ENCODE data around the gene DSTYK.
A peak's percentile ranks its signal among the peaks of the same experiment; 100 is the strongest.

DSTYK gene

GRCh38 chr1:205122489-205122882 lies 89.0 kb downstream of the DSTYK start:
- Mint-ChIP-seq H3K9me3 (no peaks in the 10 kb centered on the region), H3K4me1 (peaks cover 43% of the 10 kb centered on the region), H3K27ac (peak overlapping the region; percentile 99), H3K4me3 (peak overlapping the region; percentile 99), H3K36me3 (ENCODE audit: low read depth) (peaks cover 14% of the 10 kb centered on the region), H3K27me3 (no peaks in the 10 kb centered on the region)
- DNase-seq (no peak), ATAC-seq (peak; percentile 2)

- Mint-ChIP-seq H3K4me1 (peaks cover 43% of the 10 kb centered on the region), H3K9me3 (no peaks in the 10 kb centered on the region), H3K27me3 (no peaks in the 10 kb centered on the region), H3K4me3 (peak within 1 kb of the TSS; percentile 99), H3K27ac (peak within 1 kb of the TSS; percentile 99), H3K36me3 (ENCODE audit: low read depth) (peaks cover 14% of the 10 kb centered on the region)
- DNase-seq (peak; percentile 96), ATAC-seq (peak; percentile 99)
These were observed 89.6 kb downstream of the DSTYK start, which contains the start of gene RBBP5 for GRCh38 chr1:205121660-205122488. Gene RBBP5, minus strand, starts transcription at chr1:205121978. Its CDS starts 105 bp downstream, at chr1:205121873.

GRCh38 chr1:205118752-205119151 lies 92.8 kb downstream of the DSTYK start:
- H3K27ac Mint-ChIP-seq: peak overlapping the region; percentile 43
- H3K4me1 Mint-ChIP-seq: peaks cover 47% of the 10 kb centered on the region
- no peak overlapping the region for H3K4me3 Mint-ChIP-seq
- DNase-seq: no peak
- no peak for ATAC-seq
- H3K36me3 Mint-ChIP-seq (ENCODE audit: low read depth): peaks cover 20% of the 10 kb centered on the region
- H3K27me3 Mint-ChIP-seq: no peaks in the 10 kb centered on the region
- no peaks in the 10 kb centered on the region for H3K9me3 Mint-ChIP-seq

GRCh38 chr1:205111354-205111753 lies 100.1 kb downstream of the DSTYK start:
- no peak overlapping the region for H3K4me3 Mint-ChIP-seq
- H3K9me3 Mint-ChIP-seq: no peaks in the 10 kb centered on the region
- DNase-seq (no peak), ATAC-seq (no peak)
- peaks cover 3% of the 10 kb centered on the region for H3K4me1 Mint-ChIP-seq
- H3K36me3 Mint-ChIP-seq (ENCODE audit: low read depth): peaks cover 25% of the 10 kb centered on the region
- no peaks in the 10 kb centered on the region for H3K27me3 Mint-ChIP-seq
- H3K27ac Mint-ChIP-seq: peak overlapping the region; percentile 5

GRCh38 chr1:205109711-205110110 lies 101.8 kb downstream of the DSTYK start:
- no peak overlapping the region for H3K27ac Mint-ChIP-seq
- H3K9me3 Mint-ChIP-seq: no peaks in the 10 kb centered on the region
- H3K4me1 Mint-ChIP-seq: peaks cover 3% of the 10 kb centered on the region
- no peak overlapping the region for H3K4me3 Mint-ChIP-seq
- no peak for DNase-seq
- no peaks in the 10 kb centered on the region for H3K27me3 Mint-ChIP-seq
- no peak for ATAC-seq
- peaks cover 31% of the 10 kb centered on the region for H3K36me3 Mint-ChIP-seq (ENCODE audit: low read depth)

- Mint-ChIP-seq H3K27ac (no peak overlapping the region), H3K9me3 (no peaks in the 10 kb centered on the region), H3K4me3 (no peak overlapping the region), H3K27me3 (no peaks in the 10 kb centered on the region), H3K36me3 (ENCODE audit: low read depth) (peaks cover 31% of the 10 kb centered on the region), H3K4me1 (peaks cover 3% of the 10 kb centered on the region)
- no peak for DNase-seq
- ATAC-seq: no peak
These were observed 102.2 kb downstream of the DSTYK start for GRCh38 chr1:205109269-205109668.

GRCh38 chr1:205108464-205108863 lies 103.0 kb downstream of the DSTYK start:
- no peaks in the 10 kb centered on the region for H3K9me3 Mint-ChIP-seq
- peaks cover 38% of the 10 kb centered on the region for H3K36me3 Mint-ChIP-seq (ENCODE audit: low read depth)
- no peak overlapping the region for H3K27ac Mint-ChIP-seq
- peaks cover 3% of the 10 kb centered on the region for H3K4me1 Mint-ChIP-seq
- DNase-seq (no peak), ATAC-seq (no peak)
- no peaks in the 10 kb centered on the region for H3K27me3 Mint-ChIP-seq
- H3K4me3 Mint-ChIP-seq: no peak overlapping the region

- ATAC-seq: no peak
- DNase-seq: no peak
- peaks cover 3% of the 10 kb centered on the region for H3K4me1 Mint-ChIP-seq
- no peak overlapping the region for H3K4me3 Mint-ChIP-seq
- H3K36me3 Mint-ChIP-seq (ENCODE audit: low read depth): peaks cover 43% of the 10 kb centered on the region
- H3K27me3 Mint-ChIP-seq: no peaks in the 10 kb centered on the region
- no peaks in the 10 kb centered on the region for H3K9me3 Mint-ChIP-seq
- H3K27ac Mint-ChIP-seq: no peak overlapping the region
These were observed 104.2 kb downstream of the DSTYK start for GRCh38 chr1:205107327-205107726.

- H3K27me3 Mint-ChIP-seq: no peaks in the 10 kb centered on the region
- H3K36me3 Mint-ChIP-seq (ENCODE audit: low read depth): peaks cover 67% of the 10 kb centered on the region
- ATAC-seq (no peak), DNase-seq (no peak)
- no peaks in the 10 kb centered on the region for H3K4me1 Mint-ChIP-seq
- H3K4me3 Mint-ChIP-seq: no peak overlapping the region
- H3K27ac Mint-ChIP-seq: no peak overlapping the region
- H3K9me3 Mint-ChIP-seq: no peaks in the 10 kb centered on the region
These were observed 109.1 kb downstream of the DSTYK start for GRCh38 chr1:205102404-205102803.

GRCh38 chr1:205098242-205098641 lies 113.3 kb downstream of the DSTYK start:
- ATAC-seq (no peak), DNase-seq (no peak)
- Mint-ChIP-seq H3K27ac (no peak overlapping the region), H3K27me3 (no peaks in the 10 kb centered on the region), H3K4me1 (no peaks in the 10 kb centered on the region), H3K4me3 (no peak overlapping the region), H3K36me3 (ENCODE audit: low read depth) (peaks cover 63% of the 10 kb centered on the region), H3K9me3 (no peaks in the 10 kb centered on the region)

GRCh38 chr1:205095422-205095821 lies 116.1 kb downstream of the DSTYK start:
- Mint-ChIP-seq H3K36me3 (ENCODE audit: low read depth) (peaks cover 62% of the 10 kb centered on the region), H3K4me3 (no peak overlapping the region), H3K27ac (no peak overlapping the region), H3K9me3 (no peaks in the 10 kb centered on the region), H3K4me1 (no peaks in the 10 kb centered on the region), H3K27me3 (no peaks in the 10 kb centered on the region)
- ATAC-seq (no peak), DNase-seq (no peak)
